ENCODE data around the gene PLAC8L1. TPM values are rescaled to one million over a fixed set of nuclear protein-coding genes. Genes with fewer than 3 reads are reported as not detected.
"Not testable (repeated sequence)": the region's sequence is repeated elsewhere in the genome, so short reads cannot be mapped to it uniquely, and the experiment has no call there.

PLAC8L1 gene
- total and polyA plus RNA-seq, 2 experiments from 2014 or later: 1.1 TPM; not detected in 1

GRCh38 chr5:146124580-146124979, 19.2 kb upstream of the PLAC8L1 start:
- H3K27me3 ChIP-seq: no peaks in the 10 kb centered on the region
- no peak for TF ChIP-seq CTCF (IDR thresholded peaks at IDR 0.05; ENCODE audit: low read depth, low read length)
- no peak for DNase-seq (ENCODE audit: low read depth in 1 of 2, low spot score in 1 of 2)
- H3K27ac ChIP-seq: no peak overlapping the region
- peaks cover 92% of the 10 kb centered on the region for H3K36me3 ChIP-seq
- no peaks in the 10 kb centered on the region for H3K9me3 ChIP-seq (ENCODE audit: low read depth)
- H3K4me1 ChIP-seq (ENCODE audit: low read depth): no peaks in the 10 kb centered on the region
- no peak overlapping the region for H3K4me3 ChIP-seq

GRCh38 chr5:146121451-146121850, 16.1 kb upstream of the PLAC8L1 start:
- not testable (repeated sequence) for H3K4me3 ChIP-seq; DNase-seq (ENCODE audit: low read depth in 1 of 2, low spot score in 1 of 2); H3K4me1 ChIP-seq (ENCODE audit: low read depth); H3K27me3 ChIP-seq; H3K9me3 ChIP-seq (ENCODE audit: low read depth); H3K27ac ChIP-seq
- peaks cover 84% of the 10 kb centered on the region for H3K36me3 ChIP-seq

- DNase-seq (ENCODE audit: low read depth in 1 of 2, low spot score in 1 of 2): no peak
- Histone ChIP-seq H3K9me3 (ENCODE audit: low read depth) (no peaks in the 10 kb centered on the region), H3K27ac (no peak overlapping the region), H3K36me3 (peaks cover 58% of the 10 kb centered on the region), H3K27me3 (no peaks in the 10 kb centered on the region), H3K4me1 (ENCODE audit: low read depth) (peaks cover 19% of the 10 kb centered on the region), H3K4me3 (no peak overlapping the region)
- no peak for TF ChIP-seq CTCF (IDR thresholded peaks at IDR 0.05; ENCODE audit: low read depth, low read length)
These were observed 12.9 kb upstream of the PLAC8L1 start for GRCh38 chr5:146118322-146118721.

- H3K27me3 ChIP-seq; H3K4me3 ChIP-seq; H3K9me3 ChIP-seq (ENCODE audit: low read depth); DNase-seq (ENCODE audit: low read depth in 1 of 2, low spot score in 1 of 2): not testable (repeated sequence)
- H3K36me3 ChIP-seq: peaks cover 47% of the 10 kb centered on the region
- peaks cover 19% of the 10 kb centered on the region for H3K4me1 ChIP-seq (ENCODE audit: low read depth)
- H3K27ac ChIP-seq: peak overlapping the region; percentile 31
These were observed 11.8 kb upstream of the PLAC8L1 start for GRCh38 chr5:146117216-146117615.

GRCh38 chr5:146116361-146116760, 11.0 kb upstream of the PLAC8L1 start:
- no peaks in the 10 kb centered on the region for H3K9me3 ChIP-seq (ENCODE audit: low read depth)
- TF ChIP-seq CTCF (IDR thresholded peaks at IDR 0.05; ENCODE audit: low read depth, low read length): no peak
- no peak overlapping the region for H3K4me3 ChIP-seq
- peak overlapping the region; percentile 31 for H3K27ac ChIP-seq
- DNase-seq (ENCODE audit: low read depth in 1 of 2, low spot score in 1 of 2): peak in 1 of 2 donors; percentile 15
- H3K27me3 ChIP-seq: no peaks in the 10 kb centered on the region
- peaks cover 19% of the 10 kb centered on the region for H3K4me1 ChIP-seq (ENCODE audit: low read depth)
- peaks cover 39% of the 10 kb centered on the region for H3K36me3 ChIP-seq

- H3K27ac ChIP-seq: no peak overlapping the region
- H3K4me3 ChIP-seq: no peak overlapping the region
- H3K9me3 ChIP-seq (ENCODE audit: low read depth): no peaks in the 10 kb centered on the region
- no peaks in the 10 kb centered on the region for H3K27me3 ChIP-seq
- H3K4me1 ChIP-seq (ENCODE audit: low read depth): peaks cover 19% of the 10 kb centered on the region
- TF ChIP-seq CTCF (IDR thresholded peaks at IDR 0.05; ENCODE audit: low read depth, low read length): no peak
- no peak for DNase-seq (ENCODE audit: low read depth in 1 of 2, low spot score in 1 of 2)
- H3K36me3 ChIP-seq: peaks cover 4% of the 10 kb centered on the region
These were observed 7.1 kb upstream of the PLAC8L1 start for GRCh38 chr5:146112476-146112875.

- TF ChIP-seq CTCF (IDR thresholded peaks at IDR 0.05; ENCODE audit: low read depth, low read length): no peak
- H3K27me3 ChIP-seq: no peaks in the 10 kb centered on the region
- H3K27ac ChIP-seq: no peak overlapping the region
- H3K4me3 ChIP-seq: no peak overlapping the region
- H3K36me3 ChIP-seq: peaks cover 4% of the 10 kb centered on the region
- DNase-seq (ENCODE audit: low read depth in 1 of 2, low spot score in 1 of 2): peak in 1 of 2 donors; percentile 34
- H3K9me3 ChIP-seq (ENCODE audit: low read depth): no peaks in the 10 kb centered on the region
- peaks cover 9% of the 10 kb centered on the region for H3K4me1 ChIP-seq (ENCODE audit: low read depth)
These were observed 6.0 kb upstream of the PLAC8L1 start for GRCh38 chr5:146111409-146111808.

Measured in cardiac muscle cell (in vitro differentiated cells and primary cell).